ENCODE measurements around the gene TET1. TPM values are rescaled to one million over a fixed set of nuclear protein-coding genes. Genes with fewer than 3 reads are reported as not detected.

Gene TET1
- total RNA-seq, 4 donors from 2014 or later: 1.5 to 3.3 (median 1.5) TPM

- Histone ChIP-seq H3K9me3 (no peaks in the 10 kb centered on the region), H3K27ac (no peak overlapping the region), H3K36me3 (no peaks in the 10 kb centered on the region), H3K4me1 (no peaks in the 10 kb centered on the region), H3K4me3 (no peak overlapping the region), H3K27me3 (no peaks in the 10 kb centered on the region)
- 93 to 95% methylated on average over 2 of the region's 2 CpGs for WGBS, 2 donors (ENCODE audit: low coverage in 1 of 2)
- TF ChIP-seq POLR2A (IDR thresholded peaks at IDR 0.05) (no peak), POLR2AphosphoS5 (IDR thresholded peaks at IDR 0.05) (no peak), EP300 (IDR thresholded peaks at IDR 0.05; ENCODE audit: low read depth) (no peak), CTCF (IDR thresholded peaks at IDR 0.05) (no peak)
- DNase-seq: no peak
- intact Hi-C loops (cut with DNase I; ENCODE audit: low total_unique reads): no loop called here
- in situ Hi-C loops (cut with MboI; ENCODE audit: low pct_ligation_motif_present in 1 of 4, low pct_unique_long_range_greater_than_20kb in 1 of 4, low sequenced_read_pairs in 3 of 4): no loop called here
Measured at GRCh38 chr10:68647672-68648341, 87.7 kb downstream of the TET1 start.

GRCh38 chr10:68655620-68656126 is 95.5 kb downstream of the TET1 start:
- intact Hi-C loops (cut with DNase I; ENCODE audit: low total_unique reads): no loop called here
- Histone ChIP-seq H3K27me3 (no peaks in the 10 kb centered on the region), H3K9me3 (no peaks in the 10 kb centered on the region), H3K4me1 (no peaks in the 10 kb centered on the region), H3K4me3 (no peak overlapping the region), H3K36me3 (no peaks in the 10 kb centered on the region), H3K27ac (no peak overlapping the region)
- TF ChIP-seq EP300 (IDR thresholded peaks at IDR 0.05; ENCODE audit: low read depth): no peak
- TF ChIP-seq CTCF (IDR thresholded peaks at IDR 0.05): no peak
- no peak for TF ChIP-seq POLR2A (IDR thresholded peaks at IDR 0.05)
- no peak for TF ChIP-seq POLR2AphosphoS5 (IDR thresholded peaks at IDR 0.05)
- in situ Hi-C loops (cut with MboI; ENCODE audit: low pct_ligation_motif_present in 1 of 4, low pct_unique_long_range_greater_than_20kb in 1 of 4, low sequenced_read_pairs in 3 of 4): no loop called here
- 92 to 93% methylated on average over 2 to 3 of the region's 3 CpGs for WGBS, 2 donors (ENCODE audit: low coverage in 1 of 2)
- DNase-seq: no peak

GRCh38 chr10:68665841-68666240 is 105.7 kb downstream of the TET1 start:
- in situ Hi-C loops (cut with MboI; ENCODE audit: low pct_ligation_motif_present in 1 of 4, low pct_unique_long_range_greater_than_20kb in 1 of 4, low sequenced_read_pairs in 3 of 4) (no loop called here), intact Hi-C loops (cut with DNase I; ENCODE audit: low total_unique reads) (no loop called here)
- Histone ChIP-seq H3K27me3 (no peaks in the 10 kb centered on the region), H3K4me3 (no peak overlapping the region), H3K27ac (no peak overlapping the region), H3K9me3 (no peaks in the 10 kb centered on the region), H3K36me3 (no peaks in the 10 kb centered on the region), H3K4me1 (no peaks in the 10 kb centered on the region)
- TF ChIP-seq POLR2A (IDR thresholded peaks at IDR 0.05) (no peak), CTCF (IDR thresholded peaks at IDR 0.05) (no peak), EP300 (IDR thresholded peaks at IDR 0.05; ENCODE audit: low read depth) (no peak), POLR2AphosphoS5 (IDR thresholded peaks at IDR 0.05) (no peak)
- DNase-seq: no peak
- 87 to 94% methylated on average over 2 of the region's 2 CpGs for WGBS, 2 donors (ENCODE audit: low coverage in 1 of 2)

GRCh38 chr10:68666280-68666760 is 106.2 kb downstream of the TET1 start:
- Histone ChIP-seq H3K9me3 (no peaks in the 10 kb centered on the region), H3K27me3 (no peaks in the 10 kb centered on the region), H3K36me3 (no peaks in the 10 kb centered on the region), H3K27ac (no peak overlapping the region), H3K4me3 (no peak overlapping the region), H3K4me1 (no peaks in the 10 kb centered on the region)
- no peak for TF ChIP-seq POLR2AphosphoS5 (IDR thresholded peaks at IDR 0.05)
- no peak for TF ChIP-seq CTCF (IDR thresholded peaks at IDR 0.05)
- no peak for TF ChIP-seq POLR2A (IDR thresholded peaks at IDR 0.05)
- no peak for TF ChIP-seq EP300 (IDR thresholded peaks at IDR 0.05; ENCODE audit: low read depth)
- in situ Hi-C loops (cut with MboI; ENCODE audit: low pct_ligation_motif_present in 1 of 4, low pct_unique_long_range_greater_than_20kb in 1 of 4, low sequenced_read_pairs in 3 of 4): no loop called here
- intact Hi-C loops (cut with DNase I; ENCODE audit: low total_unique reads): no loop called here
- WGBS, 2 donors (ENCODE audit: low coverage in 1 of 2): 66 to 67% methylated on average over 5 of the region's 5 CpGs
- no peak for DNase-seq

All from transverse colon (tissue), 4 donors.